Right forelimb (tissue), 1 donor: ENCODE measurements around the gene MTOR.
"Not testable (repeated sequence)": the region's sequence is repeated elsewhere in the genome, so short reads cannot be mapped to it uniquely, and the experiment has no call there.

ENCODE experiments used
- DNase-seq: peaks from one replicate; pipeline ENCODE4 v3.0.0-alpha.2; 2018

MTOR gene

GRCh38 chr1:11144570-11145256, 117.6 kb downstream of the MTOR start:
- DNase-seq, result no peak

- no peak for DNase-seq
These were observed 118.4 kb downstream of the MTOR start for GRCh38 chr1:11143907-11144306.

GRCh38 chr1:11143401-11143800, 119.0 kb downstream of the MTOR start:
- no peak for DNase-seq

GRCh38 chr1:11142618-11143391, 119.5 kb downstream of the MTOR start:
- no peak for DNase-seq

- DNase-seq, result no peak
These were observed 123.4 kb downstream of the MTOR start for GRCh38 chr1:11138952-11139351.

GRCh38 chr1:11138029-11138428, 124.3 kb downstream of the MTOR start:
- DNase-seq, result no peak

GRCh38 chr1:11134898-11135266, 127.5 kb downstream of the MTOR start:
- no peak for DNase-seq

- DNase-seq, result no peak
These were observed 128.0 kb downstream of the MTOR start for GRCh38 chr1:11134251-11134897.

GRCh38 chr1:11132563-11133293, 129.6 kb downstream of the MTOR start:
- no peak for DNase-seq

GRCh38 chr1:11131816-11132215, 130.5 kb downstream of the MTOR start:
- no peak for DNase-seq

GRCh38 chr1:11130406-11130805, 131.9 kb downstream of the MTOR start:
- DNase-seq, result no peak

- DNase-seq, result no peak
These were observed 132.5 kb downstream of the MTOR start for GRCh38 chr1:11129649-11130390.

GRCh38 chr1:11126569-11126968, 135.8 kb downstream of the MTOR start:
- no peak for DNase-seq

- DNase-seq, result no peak
These were observed 136.4 kb downstream of the MTOR start for GRCh38 chr1:11125931-11126330.

- no peak for DNase-seq
These were observed 137.4 kb downstream of the MTOR start for GRCh38 chr1:11124965-11125364.

- DNase-seq, result no peak
These were observed 146.0 kb downstream of the MTOR start for GRCh38 chr1:11116318-11116717.

- no peak for DNase-seq
These were observed 147.4 kb downstream of the MTOR start for GRCh38 chr1:11114966-11115365.

- no peak for DNase-seq
These were observed 153.1 kb downstream of the MTOR start for GRCh38 chr1:11109047-11109760.

GRCh38 chr1:11107599-11107998, 154.8 kb downstream of the MTOR start:
- no peak for DNase-seq

GRCh38 chr1:11105586-11105985, 156.8 kb downstream of the MTOR start:
- DNase-seq, result no peak

GRCh38 chr1:11101347-11101746, 161.0 kb downstream of the MTOR start:
- no peak for DNase-seq

- not testable (repeated sequence) for DNase-seq
These were observed 161.5 kb downstream of the MTOR start for GRCh38 chr1:11100806-11101205.
